Measurements from ENCODE around the gene BTBD16. TPM values are rescaled to one million over a fixed set of nuclear protein-coding genes. Genes with fewer than 3 reads are reported as not detected.

BTBD16 gene
- total RNA-seq, 4 donors from 2014 or later = not detected

- WGBS, 2 donors (ENCODE audit: low coverage in 1 of 2) = 80% methylated on average over 1 to 4 of the region's 4 CpGs
- intact Hi-C loops (cut with DNase I; ENCODE audit: low total_unique reads) (no loop called here), in situ Hi-C loops (cut with MboI; ENCODE audit: low pct_ligation_motif_present in 1 of 4, low pct_unique_long_range_greater_than_20kb in 1 of 4, low sequenced_read_pairs in 3 of 4) (no loop called here)
- H3K9me3 ChIP-seq = no peaks in the 10 kb centered on the region
- H3K27ac ChIP-seq = no peak overlapping the region
- DNase-seq = no peak
- TF ChIP-seq POLR2AphosphoS5 (IDR thresholded peaks at IDR 0.05) = no peak
- no peak for TF ChIP-seq POLR2A (IDR thresholded peaks at IDR 0.05)
- no peak for TF ChIP-seq EP300 (IDR thresholded peaks at IDR 0.05; ENCODE audit: low read depth)
- no peak for TF ChIP-seq CTCF (IDR thresholded peaks at IDR 0.05)
- H3K4me1 ChIP-seq = no peaks in the 10 kb centered on the region
- H3K27me3 ChIP-seq = no peaks in the 10 kb centered on the region
- peaks cover 0 to 19% (median 6%) of the 10 kb centered on the region in 4 donors for H3K36me3 ChIP-seq
- H3K4me3 ChIP-seq = no peak overlapping the region
Measured at GRCh38 chr10:122227754-122228153, 43.3 kb upstream of the BTBD16 start.

- in situ Hi-C loops (cut with MboI; ENCODE audit: low pct_ligation_motif_present in 1 of 4, low pct_unique_long_range_greater_than_20kb in 1 of 4, low sequenced_read_pairs in 3 of 4) (no loop called here), intact Hi-C loops (cut with DNase I; ENCODE audit: low total_unique reads) (no loop called here)
- H3K4me3 ChIP-seq = no peak overlapping the region
- H3K27ac ChIP-seq = no peak overlapping the region
- 67 to 89% methylated on average over 2 of the region's 2 CpGs for WGBS, 2 donors (ENCODE audit: low coverage in 1 of 2)
- H3K9me3 ChIP-seq = no peaks in the 10 kb centered on the region
- no peaks in the 10 kb centered on the region for H3K4me1 ChIP-seq
- no peak for DNase-seq
- H3K36me3 ChIP-seq = peaks cover 0 to 19% (median 3%) of the 10 kb centered on the region in 4 donors
- no peak for TF ChIP-seq POLR2A (IDR thresholded peaks at IDR 0.05)
- no peak for TF ChIP-seq EP300 (IDR thresholded peaks at IDR 0.05; ENCODE audit: low read depth)
- TF ChIP-seq POLR2AphosphoS5 (IDR thresholded peaks at IDR 0.05) = no peak
- no peak for TF ChIP-seq CTCF (IDR thresholded peaks at IDR 0.05)
- no peaks in the 10 kb centered on the region for H3K27me3 ChIP-seq
Measured at GRCh38 chr10:122229666-122230065, 41.4 kb upstream of the BTBD16 start.

- intact Hi-C loops (cut with DNase I; ENCODE audit: low total_unique reads) (no loop called here), in situ Hi-C loops (cut with MboI; ENCODE audit: low pct_ligation_motif_present in 1 of 4, low pct_unique_long_range_greater_than_20kb in 1 of 4, low sequenced_read_pairs in 3 of 4) (no loop called here)
- TF ChIP-seq CTCF (IDR thresholded peaks at IDR 0.05) (no peak), POLR2A (IDR thresholded peaks at IDR 0.05) (no peak)
- no peaks in the 10 kb centered on the region for H3K27me3 ChIP-seq
- 88 to 94% methylated on average over 12 to 19 of the region's 19 CpGs for WGBS, 2 donors (ENCODE audit: low coverage in 1 of 2)
- DNase-seq = no peak
- no peaks in the 10 kb centered on the region for H3K9me3 ChIP-seq
- H3K36me3 ChIP-seq = peaks cover 0 to 19% (median 2%) of the 10 kb centered on the region in 4 donors
- H3K4me3 ChIP-seq = no peak overlapping the region
- no peak overlapping the region for H3K27ac ChIP-seq
- no peaks in the 10 kb centered on the region for H3K4me1 ChIP-seq
Measured at GRCh38 chr10:122230222-122230621, 40.9 kb upstream of the BTBD16 start.

- TF ChIP-seq POLR2AphosphoS5 (IDR thresholded peaks at IDR 0.05) (no peak), EP300 (IDR thresholded peaks at IDR 0.05; ENCODE audit: low read depth) (no peak), POLR2A (IDR thresholded peaks at IDR 0.05) (no peak), CTCF (IDR thresholded peaks at IDR 0.05) (no peak)
Measured at GRCh38 chr10:122232769-122233168, 38.3 kb upstream of the BTBD16 start.

More at GRCh38 chr10:122232769-122233168, 38.3 kb upstream of the BTBD16 start:
- Histone ChIP-seq H3K4me1 (no peaks in the 10 kb centered on the region), H3K27ac (no peak overlapping the region), H3K27me3 (no peaks in the 10 kb centered on the region), H3K4me3 (no peak overlapping the region), H3K9me3 (no peaks in the 10 kb centered on the region), H3K36me3 (peaks cover 0 to 19% (median 4%) of the 10 kb centered on the region in 4 donors)
- intact Hi-C loops (cut with DNase I; ENCODE audit: low total_unique reads) = no loop called here
- DNase-seq = no peak
- in situ Hi-C loops (cut with MboI; ENCODE audit: low pct_ligation_motif_present in 1 of 4, low pct_unique_long_range_greater_than_20kb in 1 of 4, low sequenced_read_pairs in 3 of 4) = no loop called here
- 70 to 71% methylated on average over 2 to 3 of the region's 3 CpGs for WGBS, 2 donors (ENCODE audit: low coverage in 1 of 2)

All from transverse colon (tissue), 4 donors.